HFFc6 (cell line): ENCODE results near the gene NTHL1. TPM values are rescaled to one million over a fixed set of nuclear protein-coding genes. Genes with fewer than 3 reads are reported as not detected.

ENCODE experiments used
- DNase-seq: peaks from one replicate; pipeline ENCODE4 v3.0.0-alpha.2; 2018
- H3K27ac Mint-ChIP-seq: 2 replicates; pipeline ENCODE4 v1.8.0; 2020; ENCODE audit warnings: mild to moderate bottlenecking, mixed read lengths
- H3K27me3 Mint-ChIP-seq: 2 replicates; pipeline ENCODE4 v1.8.0; 2021; ENCODE audit warnings: mild to moderate bottlenecking, moderate library complexity, mixed read lengths; ENCODE audit not compliant: insufficient read depth
- H3K36me3 Mint-ChIP-seq: 2 replicates; pipeline ENCODE4 v1.8.0; 2021; ENCODE audit warnings: low read depth, mixed read lengths
- H3K4me1 Mint-ChIP-seq: 2 replicates; pipeline ENCODE4 v1.8.0; 2020; ENCODE audit warnings: low read depth, mixed read lengths
- H3K4me3 Mint-ChIP-seq: 2 replicates; pipeline ENCODE4 v1.8.0; 2020; ENCODE audit warnings: mild to moderate bottlenecking, moderate library complexity, mixed read lengths
- H3K9me3 Mint-ChIP-seq: 2 replicates; pipeline ENCODE4 v1.8.0; 2020; ENCODE audit warnings: mild to moderate bottlenecking, mixed read lengths
- total RNA-seq, 6 experiments: library from RNA; stranded (reverse); fragmentation: NEBNext Ultra II Directional; extraction: Animal tissue kit (Norgen Biotek cat#: 25700); gene quantifications; 2 replicates in 1 of 6; 3 replicates in 5 of 6; pipeline ENCODE4 v1.2.3, GENCODE V29; 2021
- TF ChIP-seq, protein P1 (sequence below): fragments of 200-600 bp; sonication (generic); IDR thresholded peaks from 2 replicates; pipeline ENCODE4 v1.5.0; 2021; ENCODE audit warnings: antibody characterized with exemption, mild to moderate bottlenecking

Gene NTHL1
- total RNA-seq, 6 experiments from 2014 or later: 23.7 to 31.5 (median 26.4) TPM

GRCh38 chr16:2028146-2028545 is 19.5 kb downstream of the NTHL1 start:
- Mint-ChIP-seq H3K4me3 (peak overlapping the region; percentile 93), H3K36me3 (no peaks in the 10 kb centered on the region), H3K4me1 (peaks cover 33% of the 10 kb centered on the region), H3K27me3 (peaks cover 1% of the 10 kb centered on the region), H3K9me3 (no peaks in the 10 kb centered on the region), H3K27ac (no peak overlapping the region)
- TF ChIP-seq, protein P1, sequence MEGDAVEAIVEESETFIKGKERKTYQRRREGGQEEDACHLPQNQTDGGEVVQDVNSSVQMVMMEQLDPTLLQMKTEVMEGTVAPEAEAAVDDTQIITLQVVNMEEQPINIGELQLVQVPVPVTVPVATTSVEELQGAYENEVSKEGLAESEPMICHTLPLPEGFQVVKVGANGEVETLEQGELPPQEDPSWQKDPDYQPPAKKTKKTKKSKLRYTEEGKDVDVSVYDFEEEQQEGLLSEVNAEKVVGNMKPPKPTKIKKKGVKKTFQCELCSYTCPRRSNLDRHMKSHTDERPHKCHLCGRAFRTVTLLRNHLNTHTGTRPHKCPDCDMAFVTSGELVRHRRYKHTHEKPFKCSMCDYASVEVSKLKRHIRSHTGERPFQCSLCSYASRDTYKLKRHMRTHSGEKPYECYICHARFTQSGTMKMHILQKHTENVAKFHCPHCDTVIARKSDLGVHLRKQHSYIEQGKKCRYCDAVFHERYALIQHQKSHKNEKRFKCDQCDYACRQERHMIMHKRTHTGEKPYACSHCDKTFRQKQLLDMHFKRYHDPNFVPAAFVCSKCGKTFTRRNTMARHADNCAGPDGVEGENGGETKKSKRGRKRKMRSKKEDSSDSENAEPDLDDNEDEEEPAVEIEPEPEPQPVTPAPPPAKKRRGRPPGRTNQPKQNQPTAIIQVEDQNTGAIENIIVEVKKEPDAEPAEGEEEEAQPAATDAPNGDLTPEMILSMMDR: no peak
- no peak for DNase-seq

DNA sequence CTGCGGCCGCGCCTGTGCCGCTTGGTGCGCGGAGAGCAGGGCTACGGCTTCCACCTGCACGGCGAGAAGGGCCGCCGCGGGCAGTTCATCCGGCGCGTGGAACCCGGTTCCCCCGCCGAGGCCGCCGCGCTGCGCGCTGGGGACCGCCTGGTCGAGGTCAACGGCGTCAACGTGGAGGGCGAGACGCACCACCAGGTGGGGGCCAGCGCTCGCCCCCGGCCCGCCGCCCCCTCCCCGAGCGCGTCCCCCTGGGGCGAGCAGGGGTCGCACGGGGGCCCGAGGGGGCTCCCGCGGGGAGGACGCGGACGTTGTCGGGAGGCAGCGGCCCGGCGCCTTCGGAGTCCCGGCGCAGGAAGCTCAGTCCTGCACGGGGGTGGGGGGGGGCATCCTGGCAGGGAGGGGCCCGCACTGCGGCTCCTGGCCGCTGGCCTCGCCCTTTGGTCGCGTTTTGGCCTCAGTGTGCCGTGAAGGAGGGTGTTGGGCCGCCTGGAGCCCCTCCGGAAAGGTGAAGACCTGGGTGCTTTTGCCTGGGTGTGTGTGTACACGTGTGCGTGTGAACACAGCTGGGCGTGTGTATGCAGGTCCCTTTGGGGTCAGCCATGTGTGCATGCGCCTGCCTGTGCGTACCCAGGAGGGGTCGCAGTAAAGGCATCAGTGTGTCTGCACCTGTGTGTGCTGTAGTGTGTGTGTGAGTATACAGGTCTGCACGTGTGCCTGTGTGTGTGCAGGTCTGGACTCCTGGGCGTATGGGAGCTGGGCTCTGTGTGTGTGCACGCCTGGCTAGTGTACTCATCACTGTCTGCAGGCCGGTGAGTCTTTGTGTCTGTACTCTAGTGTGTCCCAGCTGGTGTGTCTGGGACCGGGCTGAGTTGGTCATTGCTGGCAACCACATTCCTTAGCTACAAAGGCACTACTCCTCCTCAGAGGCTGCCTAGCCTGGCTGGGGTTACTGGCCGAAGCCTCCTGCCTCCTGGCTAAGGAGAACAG is 20.3 kb downstream of the NTHL1 start:
- H3K4me3 Mint-ChIP-seq: peak overlapping the region; percentile 93
- DNase-seq: peak; percentile 60
- no peaks in the 10 kb centered on the region for H3K36me3 Mint-ChIP-seq
- H3K4me1 Mint-ChIP-seq: peaks cover 36% of the 10 kb centered on the region
- TF ChIP-seq, protein P1: no peak
- H3K27ac Mint-ChIP-seq: peak overlapping the region; percentile 72
- H3K27me3 Mint-ChIP-seq: peaks cover 5% of the 10 kb centered on the region
- no peaks in the 10 kb centered on the region for H3K9me3 Mint-ChIP-seq

GRCh38 chr16:2026461-2027023 is 21.1 kb downstream of the NTHL1 start, which contains the start of gene NHERF2:
NHERF2 (plus strand) TSS chr16:2026902; CDS start chr16:2027006, 104 bp downstream.
- Mint-ChIP-seq H3K27me3 (peaks cover 5% of the 10 kb centered on the region), H3K36me3 (no peaks in the 10 kb centered on the region), H3K4me3 (peak within 1 kb of the TSS; percentile 93), H3K27ac (peak within 1 kb of the TSS; percentile 72), H3K9me3 (no peaks in the 10 kb centered on the region), H3K4me1 (peaks cover 34% of the 10 kb centered on the region)
- no peak for DNase-seq
- TF ChIP-seq, protein P1: no peak

GRCh38 chr16:2025878-2026460 is 21.7 kb downstream of the NTHL1 start:
- Mint-ChIP-seq H3K4me1 (peaks cover 34% of the 10 kb centered on the region), H3K27me3 (peaks cover 5% of the 10 kb centered on the region), H3K36me3 (no peaks in the 10 kb centered on the region), H3K27ac (no peak overlapping the region), H3K9me3 (no peaks in the 10 kb centered on the region), H3K4me3 (peak overlapping the region; percentile 58)
- TF ChIP-seq, protein P1: no peak
- no peak for DNase-seq

DNA sequence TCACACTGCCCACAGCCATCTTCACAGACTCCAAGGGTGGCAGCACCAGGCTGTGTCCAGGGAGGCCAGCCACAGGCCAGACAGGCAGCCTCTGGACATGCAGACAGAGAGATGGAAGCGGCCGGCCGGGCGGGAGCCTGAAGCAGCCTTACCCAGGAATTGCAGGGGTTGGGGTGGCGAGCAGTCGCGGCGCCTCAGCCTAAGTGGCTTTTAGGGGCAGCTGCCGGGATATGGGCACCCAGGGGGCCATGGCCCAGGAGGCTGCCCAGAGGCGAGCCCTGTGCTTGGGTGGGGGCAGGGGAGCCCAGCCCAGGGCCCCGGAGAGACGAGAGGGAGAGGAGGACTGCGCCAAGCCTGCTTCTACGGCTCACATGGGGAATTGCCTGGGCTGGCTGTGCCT is 22.4 kb downstream of the NTHL1 start:
- Mint-ChIP-seq H3K4me1 (peaks cover 34% of the 10 kb centered on the region), H3K27me3 (peaks cover 8% of the 10 kb centered on the region), H3K27ac (no peak overlapping the region), H3K36me3 (no peaks in the 10 kb centered on the region), H3K9me3 (no peaks in the 10 kb centered on the region), H3K4me3 (no peak overlapping the region)
- TF ChIP-seq, protein P1: no peak
- DNase-seq: no peak
